ENCODE measurements around the gene ADAM8. TPM values are rescaled to one million over a fixed set of nuclear protein-coding genes. Genes with fewer than 3 reads are reported as not detected.
"Not testable (repeated sequence)": the region's sequence is repeated elsewhere in the genome, so short reads cannot be mapped to it uniquely, and the experiment has no call there.

Gene ADAM8
- total and polyA plus RNA-seq, 2 of the 4 experiments (the other 2 are of a cell fraction) = under 0.01 to 0.74 TPM

- H2AK5ac ChIP-seq (ENCODE audit: low read depth, low read length); H3K56ac ChIP-seq (ENCODE audit: extremely low read depth, insufficient read depth, low read length); H3K23ac ChIP-seq (ENCODE audit: low read depth, low read length); H4K8ac ChIP-seq (ENCODE audit: low read depth in 2 of 2, low read length in 2 of 2); H3K18ac ChIP-seq (ENCODE audit: low read depth, low read length); H2BK120ac ChIP-seq (ENCODE audit: low read depth, low read length); H4K20me1 ChIP-seq (ENCODE audit: insufficient read depth, low read length); H3K36me3 ChIP-seq (ENCODE audit: control insufficient read depth, insufficient read depth, low read length); H3K4me1 ChIP-seq (ENCODE audit: control insufficient read depth, insufficient read depth, low read length); H2BK20ac ChIP-seq (ENCODE audit: low read depth, low read length); dilution Hi-C loops (cut with HindIII; ENCODE audit: low sequenced_read_pairs, unreplicated experiment); H2AK9ac ChIP-seq (replicated peaks; ENCODE audit: low read depth, low read length, poor library complexity); H3K14ac ChIP-seq (replicated peaks; ENCODE audit: low read depth, low read length); H3K4me3 ChIP-seq (ENCODE audit: insufficient read depth, low read depth, low read length); H3K27ac ChIP-seq (ENCODE audit: insufficient read depth, low read length); ATAC-seq (ENCODE audit: low read depth); H2BK5ac ChIP-seq (ENCODE audit: low read depth, low read length, poor library complexity, severe bottlenecking); H3K9ac ChIP-seq (ENCODE audit: low read depth, low read length); DNase-seq; H3K4me2 ChIP-seq (ENCODE audit: low read depth, low read length); H3K27me3 ChIP-seq (ENCODE audit: control insufficient read depth, insufficient read depth, low read length); BruUV-seq (replicated peaks); H2BK15ac ChIP-seq (ENCODE audit: low read depth, low read length); H3K9me3 ChIP-seq (ENCODE audit: control insufficient read depth, insufficient read depth, low read length); CTCF ChIA-PET; H3K79me1 ChIP-seq (ENCODE audit: low read depth in 1 of 2, low read length in 2 of 2); intact Hi-C loops (cut with micrococcal nuclease); POLR2A ChIA-PET (ENCODE audit: unreplicated experiment); H4K91ac ChIP-seq (ENCODE audit: insufficient read depth, low read depth, low read length); H2AFZ ChIP-seq (replicated peaks; ENCODE audit: low read length, poor library complexity); H3K4ac ChIP-seq (ENCODE audit: low read depth, low read length); H4K5ac ChIP-seq (ENCODE audit: low read depth, low read length): not testable (repeated sequence)
- in situ Hi-C loops (cut with MboI; ENCODE audit: low sequenced_read_pairs) = loop anchor here (25.0 kb wide), 1 partner anchor 603 kb away; no protein-coding TSS in a partner anchor
- 74% methylated on average over 7 of the region's 10 CpGs; no CpG with 5 or more reads in 1 of the 2 experiments for WGBS, 2 experiments (ENCODE audit: extremely low coverage in 2 of 2, insufficient read length in 1 of 2)
- peaks cover 10% of the 10 kb centered on the region for H3K9me1 ChIP-seq (ENCODE audit: insufficient read depth, low read length)
Measured at GRCh38 chr10:133265052-133265451, 11.6 kb downstream of the ADAM8 start.
